ENCODE results near the gene PANK4. TPM values are rescaled to one million over a fixed set of nuclear protein-coding genes. Genes with fewer than 3 reads are reported as not detected.

PANK4 gene
- polyA plus RNA-seq, 1 donor: 20.7 TPM

GRCh38 chr1:2566101-2567045 lies 40.0 kb upstream of the PANK4 start:
- H3K4me1 ChIP-seq (ENCODE audit: control insufficient read depth, insufficient read depth, low read length): peaks cover 51% of the 10 kb centered on the region
- no peak for DNase-seq
- H3K36me3 ChIP-seq (ENCODE audit: control insufficient read depth, insufficient read depth, low read length): peaks cover 29% of the 10 kb centered on the region
- 95% methylated on average over 4 of the region's 34 CpGs for WGBS (ENCODE audit: insufficient coverage, low lambda C conversion rate)
- H3K4me3 ChIP-seq (ENCODE audit: low read length): no peak overlapping the region
- H3K9me3 ChIP-seq (ENCODE audit: control insufficient read depth, low read depth, low read length): peaks cover 12% of the 10 kb centered on the region
- no peaks in the 10 kb centered on the region for H3K27me3 ChIP-seq (ENCODE audit: control insufficient read depth, insufficient read depth, low read length)
- no peak overlapping the region for H3K27ac ChIP-seq (ENCODE audit: low read length)

- H3K9me3 ChIP-seq (ENCODE audit: control insufficient read depth, low read depth, low read length): peaks cover 4% of the 10 kb centered on the region
- no peak overlapping the region for H3K4me3 ChIP-seq (ENCODE audit: low read length)
- H3K4me1 ChIP-seq (ENCODE audit: control insufficient read depth, insufficient read depth, low read length): peaks cover 63% of the 10 kb centered on the region
- H3K27me3 ChIP-seq (ENCODE audit: control insufficient read depth, insufficient read depth, low read length): no peaks in the 10 kb centered on the region
- peak overlapping the region; percentile 75 for H3K27ac ChIP-seq (ENCODE audit: low read length)
- peak; percentile 51 to 85 for DNase-seq
- peaks cover 42% of the 10 kb centered on the region for H3K36me3 ChIP-seq (ENCODE audit: control insufficient read depth, insufficient read depth, low read length)
- 20% methylated on average over 1 of the region's 14 CpGs for WGBS (ENCODE audit: insufficient coverage, low lambda C conversion rate)
These were observed 38.5 kb upstream of the PANK4 start for GRCh38 chr1:2564815-2565374.

GRCh38 chr1:2564006-2564814 lies 37.8 kb upstream of the PANK4 start:
- H3K9me3 ChIP-seq (ENCODE audit: control insufficient read depth, low read depth, low read length): peaks cover 4% of the 10 kb centered on the region
- no peak for DNase-seq
- no peaks in the 10 kb centered on the region for H3K27me3 ChIP-seq (ENCODE audit: control insufficient read depth, insufficient read depth, low read length)
- no CpG with 5 or more reads among the region's 20 CpGs for WGBS (ENCODE audit: insufficient coverage, low lambda C conversion rate)
- peaks cover 69% of the 10 kb centered on the region for H3K4me1 ChIP-seq (ENCODE audit: control insufficient read depth, insufficient read depth, low read length)
- H3K4me3 ChIP-seq (ENCODE audit: low read length): no peak overlapping the region
- peak overlapping the region; percentile 75 for H3K27ac ChIP-seq (ENCODE audit: low read length)
- peaks cover 49% of the 10 kb centered on the region for H3K36me3 ChIP-seq (ENCODE audit: control insufficient read depth, insufficient read depth, low read length)

GRCh38 chr1:2563205-2563604 lies 36.8 kb upstream of the PANK4 start:
- Histone ChIP-seq H3K36me3 (ENCODE audit: control insufficient read depth, insufficient read depth, low read length) (peaks cover 59% of the 10 kb centered on the region), H3K9me3 (ENCODE audit: control insufficient read depth, low read depth, low read length) (no peaks in the 10 kb centered on the region), H3K27ac (ENCODE audit: low read length) (peak overlapping the region; percentile 75), H3K4me3 (ENCODE audit: low read length) (no peak overlapping the region), H3K27me3 (ENCODE audit: control insufficient read depth, insufficient read depth, low read length) (no peaks in the 10 kb centered on the region), H3K4me1 (ENCODE audit: control insufficient read depth, insufficient read depth, low read length) (peaks cover 79% of the 10 kb centered on the region)
- peak in 1 of 2 donors; percentile 62 for DNase-seq
- WGBS (ENCODE audit: insufficient coverage, low lambda C conversion rate): no CpG with 5 or more reads among the region's 18 CpGs

- Histone ChIP-seq H3K27me3 (ENCODE audit: control insufficient read depth, insufficient read depth, low read length) (no peaks in the 10 kb centered on the region), H3K36me3 (ENCODE audit: control insufficient read depth, insufficient read depth, low read length) (peaks cover 63% of the 10 kb centered on the region), H3K27ac (ENCODE audit: low read length) (peak overlapping the region; percentile 75), H3K9me3 (ENCODE audit: control insufficient read depth, low read depth, low read length) (no peaks in the 10 kb centered on the region), H3K4me1 (ENCODE audit: control insufficient read depth, insufficient read depth, low read length) (peaks cover 87% of the 10 kb centered on the region), H3K4me3 (ENCODE audit: low read length) (no peak overlapping the region)
- no peak for DNase-seq
- no CpG with 5 or more reads among the region's 24 CpGs for WGBS (ENCODE audit: insufficient coverage, low lambda C conversion rate)
These were observed 35.8 kb upstream of the PANK4 start for GRCh38 chr1:2561898-2562895.

- no CpG with 5 or more reads among the region's 11 CpGs for WGBS (ENCODE audit: insufficient coverage, low lambda C conversion rate)
- Histone ChIP-seq H3K27me3 (ENCODE audit: control insufficient read depth, insufficient read depth, low read length) (no peaks in the 10 kb centered on the region), H3K4me3 (ENCODE audit: low read length) (no peak overlapping the region), H3K9me3 (ENCODE audit: control insufficient read depth, low read depth, low read length) (no peaks in the 10 kb centered on the region), H3K36me3 (ENCODE audit: control insufficient read depth, insufficient read depth, low read length) (peaks cover 63% of the 10 kb centered on the region), H3K4me1 (ENCODE audit: control insufficient read depth, insufficient read depth, low read length) (peaks cover 85% of the 10 kb centered on the region), H3K27ac (ENCODE audit: low read length) (peak overlapping the region; percentile 13)
- DNase-seq: no peak
These were observed 35.0 kb upstream of the PANK4 start for GRCh38 chr1:2561446-2561845.

- H3K27me3 ChIP-seq (ENCODE audit: control insufficient read depth, insufficient read depth, low read length): no peaks in the 10 kb centered on the region
- WGBS (ENCODE audit: insufficient coverage, low lambda C conversion rate): no CpG with 5 or more reads among the region's 15 CpGs
- H3K9me3 ChIP-seq (ENCODE audit: control insufficient read depth, low read depth, low read length): no peaks in the 10 kb centered on the region
- H3K4me3 ChIP-seq (ENCODE audit: low read length): peak overlapping the region; percentile 8
- DNase-seq: peak in 1 of 2 donors; percentile 14
- peaks cover 63% of the 10 kb centered on the region for H3K36me3 ChIP-seq (ENCODE audit: control insufficient read depth, insufficient read depth, low read length)
- H3K4me1 ChIP-seq (ENCODE audit: control insufficient read depth, insufficient read depth, low read length): peaks cover 80% of the 10 kb centered on the region
- H3K27ac ChIP-seq (ENCODE audit: low read length): peak overlapping the region; percentile 2
These were observed 34.1 kb upstream of the PANK4 start for GRCh38 chr1:2560299-2561073.

GRCh38 chr1:2559509-2560298 lies 33.3 kb upstream of the PANK4 start:
- H3K36me3 ChIP-seq (ENCODE audit: control insufficient read depth, insufficient read depth, low read length): peaks cover 63% of the 10 kb centered on the region
- peak overlapping the region; percentile 8 for H3K4me3 ChIP-seq (ENCODE audit: low read length)
- peaks cover 80% of the 10 kb centered on the region for H3K4me1 ChIP-seq (ENCODE audit: control insufficient read depth, insufficient read depth, low read length)
- no peaks in the 10 kb centered on the region for H3K9me3 ChIP-seq (ENCODE audit: control insufficient read depth, low read depth, low read length)
- no peaks in the 10 kb centered on the region for H3K27me3 ChIP-seq (ENCODE audit: control insufficient read depth, insufficient read depth, low read length)
- WGBS (ENCODE audit: insufficient coverage, low lambda C conversion rate): no CpG with 5 or more reads among the region's 35 CpGs
- peak in 1 of 2 donors; percentile 3 for DNase-seq
- peak overlapping the region; percentile 2 for H3K27ac ChIP-seq (ENCODE audit: low read length)
